Tracheal epithelial cell (primary cell): ENCODE data around the gene ADTRP. TPM values are rescaled to one million over a fixed set of nuclear protein-coding genes. Genes with fewer than 3 reads are reported as not detected.

ENCODE experiments used
- total RNA-seq: library from RNA; depleted of rRNA; stranded (reverse); fragments of >200 nt; gene quantifications from 2 replicates; pipeline ENCODE4 v1.2.1, GENCODE V29; 2014

The ADTRP gene
- total RNA-seq, result 6.5 and 12.8 TPM in 2 replicates

DNA sequence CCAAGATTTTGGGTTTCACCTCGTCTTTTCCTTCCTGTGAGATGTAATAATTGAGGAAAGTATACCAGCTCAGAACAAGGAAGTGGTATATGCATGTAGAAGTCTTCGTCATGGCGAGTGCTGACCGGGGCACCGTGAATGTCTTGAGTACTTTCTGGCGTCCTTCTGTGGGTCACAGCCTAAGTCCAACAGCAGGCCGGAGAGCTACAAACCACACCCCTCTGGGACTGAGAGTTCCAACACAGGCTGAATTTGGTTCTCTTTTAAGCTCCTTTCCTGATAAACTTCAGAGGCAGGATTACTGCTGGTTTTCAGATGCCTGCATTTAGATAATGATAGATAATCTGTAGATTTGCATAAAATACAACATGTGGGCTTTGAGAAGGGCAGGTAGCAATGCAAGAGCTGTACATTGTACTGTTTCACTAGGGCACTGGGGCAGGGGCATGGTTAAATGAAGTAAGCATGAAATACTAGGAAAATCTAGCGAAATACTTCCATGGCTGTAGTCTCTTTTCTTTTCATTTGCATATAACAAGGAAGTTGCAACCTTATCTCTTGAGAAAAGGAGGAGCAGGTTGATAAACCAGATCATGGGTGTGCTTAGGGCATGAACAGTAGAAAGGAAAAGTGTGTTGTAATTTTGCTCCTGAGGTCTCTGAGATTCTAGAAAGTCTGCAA, at the start of gene ADTRP:
Gene ADTRP (minus strand): TSS at position 156 of the 681 bp plus-strand sequence. CDS start 44 bp downstream, at position 112.

Other genes with a start within 250 kb of the ADTRP start
- 0.21 and 0.24 TPM in 2 replicates for gene TMEM170B, start 241.1 kb downstream of the ADTRP start, total RNA-seq
- 12.8 and 16.6 TPM in 2 replicates for gene HIVEP1, start 233.5 kb upstream of the ADTRP start, total RNA-seq